Stimulated activated CD8-positive, alpha-beta memory T cell treated with anti-CD3 and anti-CD28 coated beads, Interleukin-15, amount 100 ng/mL, for 48 hours (primary cell): Measurements from ENCODE around the gene CDH4.

ENCODE experiments used
- DNase-seq, 2 donors: peaks; one replicate each; pipeline ENCODE4 v3.0.0-alpha.2; 2020; ENCODE audit warnings: low read depth in 2 of 2

The CDH4 gene

GRCh38 chr20:61535091-61535490 lies 283.0 kb downstream of the CDH4 start:
- no peak for DNase-seq

DNA sequence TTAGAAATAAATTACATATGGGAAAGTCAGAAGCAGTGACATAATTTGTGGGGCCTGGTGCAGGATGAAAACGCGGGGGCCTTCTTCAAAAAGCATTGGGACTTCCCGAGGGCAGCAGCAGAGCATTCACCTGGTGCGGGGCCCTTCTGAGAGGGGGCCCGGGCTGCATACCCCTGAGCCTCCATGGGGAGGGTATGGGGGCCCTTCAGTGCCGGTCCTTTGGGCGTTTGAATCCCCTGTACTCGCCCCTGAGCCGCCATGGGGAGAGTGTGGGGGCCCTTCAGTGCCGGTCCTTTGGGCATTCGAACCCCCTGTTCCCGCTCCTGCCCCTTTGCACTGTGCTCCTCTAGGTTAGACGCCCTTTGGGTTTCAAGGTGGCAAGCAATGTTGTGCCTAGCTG lies 283.5 kb downstream of the CDH4 start:
- no peak for DNase-seq

- no peak for DNase-seq
Measured at GRCh38 chr20:61535956-61536355, 283.9 kb downstream of the CDH4 start.

DNA sequence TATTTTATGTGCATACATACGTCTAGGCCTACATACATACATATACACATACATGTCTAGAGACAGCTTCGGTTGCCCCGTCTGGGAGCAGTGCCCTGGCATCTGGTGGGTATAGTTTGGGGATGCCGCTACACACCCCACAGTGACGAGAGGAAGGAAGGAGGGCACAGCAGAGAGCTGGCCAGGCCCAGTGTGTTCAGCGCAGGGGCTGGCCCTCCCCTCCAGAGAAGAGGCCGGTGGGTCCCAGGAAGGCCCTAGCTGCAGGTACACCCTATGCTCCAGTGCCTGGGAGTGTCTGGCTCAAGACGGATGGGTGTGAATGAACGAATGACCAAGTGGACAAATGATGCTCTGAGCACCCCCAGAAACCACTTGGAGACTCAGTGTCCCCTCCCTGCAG lies 284.6 kb downstream of the CDH4 start:
- no peak for DNase-seq

DNA sequence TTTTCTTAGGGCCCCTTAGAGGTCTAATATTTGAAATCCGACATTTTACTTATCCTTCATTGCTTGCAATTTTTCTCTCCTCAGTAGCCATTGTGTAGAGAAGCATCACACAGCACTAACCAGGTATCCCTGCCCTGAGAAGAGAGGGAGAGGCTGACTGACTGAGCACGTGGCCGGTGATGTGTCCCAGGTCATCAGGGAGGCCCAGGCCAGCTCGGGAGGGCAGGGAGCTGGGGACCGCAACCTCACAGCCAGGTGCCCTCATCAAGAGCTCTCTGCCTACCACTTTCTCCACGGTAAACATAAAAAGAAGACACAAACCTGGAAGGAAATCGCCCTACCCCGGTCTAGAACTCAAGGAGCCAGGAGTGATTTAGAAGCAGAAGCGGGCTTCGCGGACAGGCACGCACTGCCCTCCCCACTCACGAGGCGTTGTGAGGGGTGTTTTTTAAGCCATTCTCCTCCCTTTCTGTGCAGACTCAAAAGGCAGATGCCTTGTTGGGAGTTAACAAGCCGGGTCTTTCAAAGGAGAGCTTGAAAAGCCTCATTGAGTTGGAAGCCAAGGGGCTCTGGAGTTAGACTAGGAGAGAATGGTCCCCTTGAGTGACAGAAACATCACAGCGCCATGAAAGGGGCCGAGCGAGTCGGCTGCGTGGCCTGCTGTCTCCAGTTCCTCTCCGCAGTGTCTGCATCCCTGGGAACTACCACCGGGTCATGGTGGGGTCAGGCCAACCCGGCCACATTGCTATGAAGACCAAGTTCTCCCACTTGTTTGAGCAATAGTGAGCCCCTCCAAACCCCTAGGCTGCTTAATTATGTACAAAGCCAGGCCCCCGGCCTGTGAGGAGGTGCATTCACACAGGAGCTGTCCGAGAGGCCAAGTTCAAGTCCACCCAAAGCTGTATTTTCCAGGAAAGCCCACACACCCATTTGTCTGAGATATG lies 285.4 kb downstream of the CDH4 start:
- DNase-seq, result no peak

DNA sequence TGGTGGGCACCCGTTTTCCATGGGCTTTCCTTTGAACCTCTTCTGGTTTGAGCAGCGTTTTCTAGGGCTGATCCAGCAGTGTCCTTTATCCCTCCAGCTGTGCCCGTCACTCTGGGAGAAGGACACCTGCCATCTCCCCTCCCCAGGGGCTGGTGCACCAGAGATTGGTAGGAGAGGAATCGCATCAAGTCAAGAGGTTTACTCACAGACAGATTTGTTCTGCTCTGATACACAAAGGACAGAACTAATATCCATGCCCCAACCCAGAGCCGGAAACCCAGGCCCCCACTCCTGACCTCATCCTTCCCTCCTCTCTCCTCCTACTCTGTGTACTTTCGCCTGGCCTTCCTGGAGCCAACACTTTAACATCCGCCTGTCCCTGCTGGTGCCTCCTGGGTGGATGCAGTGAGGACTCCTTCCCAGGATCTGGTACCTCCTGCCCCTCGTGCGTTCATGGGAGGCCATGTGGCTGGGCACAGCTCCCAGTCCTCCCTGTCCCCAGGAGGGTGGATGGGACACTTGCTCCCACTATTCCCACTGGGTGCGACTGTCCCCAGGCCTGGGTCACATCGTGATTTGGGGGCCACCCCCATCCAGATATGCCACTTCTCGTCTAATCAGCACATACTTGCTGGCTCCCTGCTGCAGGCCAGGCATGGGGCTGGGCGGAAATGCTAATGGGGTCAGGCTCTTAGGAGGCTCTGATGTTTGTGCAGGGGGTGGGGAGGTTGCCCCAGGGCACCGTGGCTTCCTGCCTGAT lies 286.3 kb downstream of the CDH4 start:
- no peak for DNase-seq

GRCh38 chr20:61538943-61539265 lies 286.8 kb downstream of the CDH4 start:
- no peak for DNase-seq

DNA sequence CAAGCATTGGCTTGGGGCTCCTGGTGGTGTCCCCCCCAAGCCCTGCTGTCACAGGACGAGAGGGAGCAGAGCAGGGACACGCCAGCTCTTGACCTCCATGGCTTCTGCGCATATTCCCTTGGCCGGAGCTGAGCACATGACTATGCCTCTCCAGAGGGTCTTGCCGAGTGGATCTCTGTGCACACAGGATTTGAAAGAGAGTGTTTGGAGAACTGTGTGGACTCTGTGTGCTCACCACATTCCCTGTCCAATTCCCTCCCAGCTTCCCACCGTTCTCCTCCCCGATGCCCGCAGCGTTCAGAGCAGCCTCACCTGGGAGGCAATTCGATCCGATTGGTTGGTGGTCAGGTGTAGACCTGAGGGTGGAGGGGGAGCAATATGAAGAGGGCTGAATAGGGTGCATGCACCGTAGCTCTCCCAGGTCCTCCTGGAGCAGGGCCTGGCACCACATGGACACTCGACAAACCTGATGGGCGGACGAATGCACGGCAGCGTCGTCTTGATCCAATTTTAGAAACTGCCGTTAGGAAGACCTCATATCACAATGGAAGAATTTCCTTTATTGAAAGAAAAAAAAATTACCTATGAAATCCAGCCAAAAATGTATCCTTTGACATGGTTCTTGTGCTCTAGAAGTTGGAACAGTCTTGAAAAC lies 287.8 kb downstream of the CDH4 start:
- DNase-seq, result no peak

DNA sequence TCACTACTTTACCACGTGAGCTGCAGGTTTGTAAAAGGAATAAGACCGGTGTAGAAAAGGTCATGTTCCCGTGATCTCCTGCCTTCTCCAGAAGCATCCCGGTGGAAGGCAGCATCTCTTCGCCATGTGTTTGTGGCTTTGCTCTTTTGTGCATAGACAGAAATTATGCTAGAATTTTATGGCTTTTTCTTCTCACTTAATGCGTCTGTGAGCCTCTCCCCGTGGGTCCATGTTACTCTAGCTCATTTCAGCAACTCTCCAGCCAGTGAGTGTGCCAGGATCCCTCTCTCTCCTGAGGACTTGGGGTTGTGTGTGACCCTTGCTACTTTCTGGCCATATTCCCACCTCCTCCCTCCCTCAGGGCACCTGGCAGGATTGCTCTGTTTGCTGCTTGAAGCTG lies 289.5 kb downstream of the CDH4 start:
- DNase-seq, result no peak

DNA sequence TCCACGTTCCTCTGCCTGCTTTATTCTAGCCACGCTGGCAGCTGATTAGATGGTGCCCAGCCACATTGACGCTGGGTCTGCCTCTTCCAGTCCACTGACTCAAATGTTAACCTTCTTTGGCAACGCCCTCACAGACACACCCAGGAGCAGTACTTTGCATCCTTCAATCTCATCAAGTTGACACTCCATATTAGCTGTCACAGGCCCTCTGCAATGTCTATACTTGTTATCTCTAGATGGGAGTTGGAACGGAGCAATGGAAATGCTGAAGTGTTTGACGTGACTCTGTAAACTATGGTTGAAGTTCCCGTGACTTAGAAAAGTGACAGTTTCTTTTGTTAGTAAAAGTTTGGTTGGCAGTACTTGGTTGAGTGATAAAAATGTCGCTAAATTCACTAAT lies 291.0 kb downstream of the CDH4 start:
- DNase-seq, result no peak

- no peak for DNase-seq
Measured at GRCh38 chr20:61543931-61544745, 292.1 kb downstream of the CDH4 start.

DNA sequence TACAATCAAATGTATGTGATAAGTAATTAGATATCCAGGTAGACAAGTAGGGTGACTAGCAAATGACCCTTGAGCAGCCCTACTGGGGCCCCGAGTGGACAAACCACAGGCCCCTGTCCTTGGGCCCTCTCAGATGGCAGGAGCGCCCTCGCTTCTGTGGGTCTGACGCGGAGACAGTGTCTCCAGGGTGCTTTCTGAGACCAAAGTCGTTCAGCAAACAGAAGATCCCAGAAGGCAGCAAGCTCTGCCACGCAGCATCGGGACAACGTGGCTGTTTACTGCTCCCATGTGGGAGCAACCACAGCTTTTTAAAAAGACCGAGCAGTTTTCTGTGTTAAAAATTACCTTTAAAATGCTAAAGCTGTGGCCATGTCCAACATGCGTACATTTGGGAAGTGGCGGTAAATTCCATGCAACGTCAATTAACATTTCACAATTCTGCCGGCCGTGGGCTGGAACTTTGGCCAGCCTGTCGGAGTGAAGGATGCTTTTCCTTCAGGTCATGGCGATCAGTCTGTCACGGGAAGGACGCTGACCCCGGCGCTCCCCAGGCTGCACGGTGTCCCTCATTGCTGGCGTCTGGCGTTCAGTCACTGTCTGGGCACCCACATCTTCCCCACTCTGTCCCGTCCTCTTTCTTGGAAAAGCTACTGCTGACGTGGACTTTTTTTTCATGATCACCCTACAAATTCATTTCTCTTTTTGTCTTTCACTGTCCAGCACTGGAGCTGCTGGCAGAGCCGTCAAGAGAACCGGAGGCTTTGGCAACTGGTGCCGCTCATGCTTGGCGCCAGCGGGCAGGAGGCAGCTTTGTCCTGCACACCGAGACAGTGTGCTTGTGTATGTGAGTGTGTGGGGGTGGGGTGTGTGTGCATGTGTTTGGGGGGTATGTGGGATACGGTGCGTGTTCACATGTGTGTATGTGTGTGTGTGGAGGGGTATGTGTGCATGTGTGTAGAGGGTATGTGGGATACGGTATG lies 293.1 kb downstream of the CDH4 start:
- no peak for DNase-seq

DNA sequence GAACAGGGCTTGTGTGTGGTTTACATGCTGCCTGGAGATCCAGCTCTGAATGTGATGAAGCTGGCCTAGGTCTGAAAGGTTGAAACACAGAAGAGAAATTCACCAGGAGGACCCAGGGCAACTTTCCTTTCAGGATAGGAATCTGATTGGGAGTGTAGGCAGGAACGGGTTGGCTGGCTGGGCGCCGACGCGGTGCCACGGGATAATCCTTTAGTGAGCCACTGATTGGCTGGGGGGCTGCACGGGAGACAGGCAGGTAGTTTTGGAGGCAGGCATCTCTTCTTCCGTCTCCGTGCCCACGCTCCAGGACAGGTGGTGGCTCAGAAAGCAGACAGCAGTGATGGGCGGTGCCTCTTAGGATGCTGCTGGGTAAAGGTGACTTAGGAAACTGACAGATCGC lies 294.6 kb downstream of the CDH4 start:
- no peak for DNase-seq

- no peak for DNase-seq
Measured at GRCh38 chr20:61548069-61548468, 296.0 kb downstream of the CDH4 start.

DNA sequence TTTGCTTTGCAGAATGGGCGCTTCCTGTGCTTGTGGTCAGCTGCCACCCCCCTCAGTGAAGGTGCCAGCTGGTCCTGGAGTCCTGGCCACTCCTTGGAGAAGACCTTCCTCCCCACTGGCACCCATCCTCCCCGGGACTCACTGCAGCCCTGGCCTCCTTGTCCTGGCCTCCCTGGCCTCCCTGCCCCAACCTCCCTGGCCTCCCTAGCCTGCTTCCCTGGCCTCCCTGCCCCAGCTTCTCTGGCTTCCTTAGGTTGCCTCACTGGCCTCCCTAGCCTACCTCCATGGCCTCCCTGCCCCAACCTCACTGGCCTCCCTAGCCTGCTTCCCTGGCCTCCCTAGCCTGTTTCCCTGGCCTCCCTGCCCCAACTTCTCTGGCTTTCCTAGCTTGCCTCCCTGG lies 297.8 kb downstream of the CDH4 start:
- no peak for DNase-seq

DNA sequence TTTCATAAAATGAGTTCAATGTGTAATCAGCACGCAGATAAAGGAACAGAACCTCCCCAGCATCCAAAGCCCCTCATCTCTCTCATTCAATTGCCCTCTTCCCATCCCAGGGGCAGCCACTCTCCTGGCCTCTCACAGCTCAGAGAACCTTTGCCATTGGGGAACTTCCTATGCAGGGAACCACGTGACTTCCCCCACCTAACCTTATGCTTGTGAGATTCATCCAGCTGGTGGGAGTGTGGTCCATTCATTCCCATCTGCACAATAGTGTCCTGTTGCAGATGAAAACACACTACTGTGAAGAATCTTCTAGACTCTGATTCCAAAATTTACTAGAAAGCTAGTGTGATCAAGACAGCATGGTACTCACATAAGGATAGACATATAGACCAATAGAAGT lies 299.3 kb downstream of the CDH4 start:
- DNase-seq, result no peak

DNA sequence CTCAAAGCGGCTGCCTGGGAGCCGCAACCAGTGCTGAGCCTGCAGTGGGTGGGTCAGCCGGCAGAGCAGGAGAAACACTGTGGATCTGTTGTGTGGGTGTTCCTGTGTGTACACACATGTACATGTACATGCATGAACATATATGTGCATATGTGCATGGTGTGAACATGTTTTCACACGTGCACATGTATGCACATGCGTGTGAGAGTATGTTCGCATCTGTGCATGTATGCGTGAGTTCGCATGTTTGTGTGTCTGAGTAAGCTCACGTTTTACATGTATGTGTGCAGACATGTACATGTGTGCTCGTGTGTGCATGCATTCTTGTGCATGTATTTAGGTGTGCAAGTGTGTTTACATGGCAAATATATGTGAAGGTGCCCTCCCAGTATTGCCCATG lies 302.6 kb downstream of the CDH4 start:
- no peak for DNase-seq

DNA sequence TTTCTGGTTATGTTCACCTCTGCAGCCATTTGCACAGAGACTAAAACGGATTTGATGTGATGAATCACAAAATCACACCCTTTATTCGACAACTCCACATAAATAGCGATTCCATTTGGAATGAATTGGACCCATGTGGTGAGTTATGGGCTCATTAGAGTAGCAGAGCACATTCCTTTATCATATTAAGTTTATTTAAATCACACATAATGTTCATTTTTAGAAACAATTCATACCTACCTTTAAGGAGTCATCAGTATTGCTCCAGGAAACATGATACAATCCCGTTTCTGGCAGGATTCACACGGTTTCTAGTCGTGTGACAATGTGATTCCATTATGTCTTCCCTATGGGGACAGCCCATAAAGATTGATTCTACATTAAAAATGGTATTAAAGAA lies 303.5 kb downstream of the CDH4 start:
- DNase-seq, result no peak

GRCh38 chr20:61556111-61556510 lies 304.1 kb downstream of the CDH4 start:
- no peak for DNase-seq

GRCh38 chr20:61556673-61557072 lies 304.6 kb downstream of the CDH4 start:
- DNase-seq, result no peak

DNA sequence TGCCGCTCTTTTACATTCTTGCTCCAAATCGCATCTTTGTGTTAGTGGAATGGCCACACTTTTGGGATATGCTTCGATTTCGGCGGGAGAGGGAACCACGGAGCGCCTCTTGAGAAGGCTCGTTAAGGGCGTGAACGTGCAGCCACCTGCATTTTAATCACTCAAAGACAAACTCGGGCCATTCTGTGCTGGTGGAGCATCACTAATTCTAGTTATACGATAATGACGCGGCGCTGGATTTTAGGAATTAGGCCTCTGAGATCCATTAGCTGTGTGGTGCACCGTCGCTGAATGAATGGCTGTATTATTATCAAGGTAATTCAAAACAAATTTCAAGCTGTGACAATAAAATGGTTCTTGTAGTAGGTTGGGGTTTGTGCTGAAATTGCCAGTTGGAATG lies 305.6 kb downstream of the CDH4 start:
- no peak for DNase-seq
